Esophagus squamous epithelium (tissue), 4 donors: ENCODE results near the gene TMEFF2.

ENCODE experiments used
- CTCF ChIP-seq, 6 experiments: fragments of 450-650 bp in 4 of 6; fragments of 200-600 bp in 2 of 6; sonication (generic) in 2 of 6; IDR thresholded peaks; one replicate each; pipeline ENCODE4 v1.5.1; 2016 to 2019; ENCODE audit warnings: antibody characterized with exemption in 6 of 6, mild to moderate bottlenecking in 4 of 6, moderate library complexity in 4 of 6
- POLR2A ChIP-seq, 4 donors: fragments of 450-650 bp; IDR thresholded peaks; one replicate each; pipeline ENCODE4 v1.6.1; 2017; ENCODE audit warnings: antibody characterized with exemption in 4 of 4, mild to moderate bottlenecking in 4 of 4, moderate library complexity in 3 of 4

GRCh38 chr2:192166946-192167345, 27.8 kb downstream of the TMEFF2 start:
- TF ChIP-seq CTCF (IDR thresholded peaks at IDR 0.05) (no peak), POLR2A (IDR thresholded peaks at IDR 0.05) (no peak)
